Body of pancreas (tissue), 4 donors: Measurements from ENCODE around the gene NSA2. TPM values are rescaled to one million over a fixed set of nuclear protein-coding genes. Genes with fewer than 3 reads are reported as not detected.
"Not testable (repeated sequence)": the region's sequence is repeated elsewhere in the genome, so short reads cannot be mapped to it uniquely, and the experiment has no call there.

ENCODE experiments used
- ATAC-seq: fragments of 150-250 bp; one replicate; pipeline ENCODE4 v1.9.1; 2016
- DNase-seq, 4 donors: peaks; one replicate each; pipeline ENCODE4 v3.0.0-alpha.2; 2019
- H3K27ac ChIP-seq, 4 donors: fragments of 200-600 bp; sonication (generic); 1 replicate in 3 of 4; 2 replicates in 1 of 4; pipeline versions ENCODE4 v1.5.1 to v1.6.1; 2016 to 2019; ENCODE audit warnings: mild to moderate bottlenecking in 1 of 4, mixed read lengths in 1 of 4, moderate library complexity in 1 of 4
- H3K27me3 ChIP-seq, 2 donors: fragments of 200-600 bp; sonication (generic); one replicate each; pipeline ENCODE4 v1.6.0; 2016; ENCODE audit warnings: mild to moderate bottlenecking in 1 of 2
- H3K36me3 ChIP-seq, 2 donors: fragments of 200-600 bp; sonication (generic); replicated peaks in 1 of 2; 2 replicates each; pipeline ENCODE4 v1.5.1; 2016; ENCODE audit warnings: low read depth in 2 of 2; ENCODE audit not compliant: insufficient read depth in 1 of 2
- H3K4me1 ChIP-seq: fragments of 200-600 bp; sonication (generic); one replicate; pipeline ENCODE4 v1.6.0; 2016
- H3K4me3 ChIP-seq, 2 donors: fragments of 200-600 bp; sonication (generic); 1 replicate in 1 of 2; 2 replicates in 1 of 2; pipeline ENCODE4 v1.5.1; 2016 to 2019
- H3K9me3 ChIP-seq, 3 donors: fragments of 200-600 bp; sonication (generic); 1 replicate in 2 of 3; 2 replicates in 1 of 3; pipeline ENCODE4 v1.5.1; 2016
- POLR2A ChIP-seq, 3 donors: fragments of 450-650 bp; IDR thresholded peaks; one replicate each; pipeline ENCODE4 v1.6.1; 2016; ENCODE audit warnings: antibody characterized with exemption in 3 of 3, mild to moderate bottlenecking in 2 of 3
- WGBS, 2 donors: methylation state at CpG; one replicate each; pipeline ENCODE4 v1.1.5; 2017; 5-methylcytosine and 5-hydroxymethylcytosine counted together
- intact Hi-C: fragments of 100-400 bp; cut with DNase I; formaldehyde crosslinking; loops from one replicate; pipeline ENCODE4 v1.15.1; 2023
- total RNA-seq, 2 donors: library from RNA; depleted of rRNA; stranded (reverse); fragments of >200 nt; gene quantifications; one replicate each; pipeline ENCODE4 v1.1.0, GENCODE V29; 2016
- TF ChIP-seq, protein P1 (sequence below), 7 experiments: fragments of 450-650 bp in 4 of 7; fragments of 200-600 bp in 3 of 7; sonication (generic) in 3 of 7; IDR thresholded peaks; one replicate each; pipeline ENCODE4 v1.5.1; 2016 to 2019; ENCODE audit warnings: antibody characterized with exemption in 7 of 7

Gene NSA2
- total RNA-seq, 2 donors from 2014 or later, result 74.2 to 83.0 TPM

DNA sequence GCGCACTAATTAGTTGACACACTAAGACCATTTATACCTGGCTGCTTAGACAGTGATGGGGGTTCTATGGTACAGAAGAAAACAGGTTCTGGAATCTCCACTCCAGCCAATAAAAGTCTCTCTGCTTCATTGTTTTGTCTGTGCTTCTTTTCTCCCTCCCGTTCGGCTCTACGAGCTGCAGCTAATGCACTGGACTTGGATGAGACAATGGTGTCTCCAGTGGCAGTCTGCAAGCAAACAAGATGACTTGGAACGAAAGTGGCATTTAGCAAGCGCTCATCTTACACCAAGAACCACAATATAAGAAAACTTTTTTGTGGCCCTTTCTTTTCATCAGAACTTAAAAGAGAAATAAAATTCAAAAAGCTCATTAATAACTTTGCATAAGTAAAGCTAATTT is 30.3 kb upstream of the NSA2 start:
- no peak for ATAC-seq
- Histone ChIP-seq H3K9me3 (no peaks in the 10 kb centered on the region), H3K27me3 (no peaks in the 10 kb centered on the region), H3K4me3 (no peak overlapping the region), H3K27ac (no peak overlapping the region), H3K4me1 (no peaks in the 10 kb centered on the region), H3K36me3 (peaks cover 0 to 11% of the 10 kb centered on the region in 2 donors)
- no peak for TF ChIP-seq POLR2A (IDR thresholded peaks at IDR 0.05)
- TF ChIP-seq, protein P1, sequence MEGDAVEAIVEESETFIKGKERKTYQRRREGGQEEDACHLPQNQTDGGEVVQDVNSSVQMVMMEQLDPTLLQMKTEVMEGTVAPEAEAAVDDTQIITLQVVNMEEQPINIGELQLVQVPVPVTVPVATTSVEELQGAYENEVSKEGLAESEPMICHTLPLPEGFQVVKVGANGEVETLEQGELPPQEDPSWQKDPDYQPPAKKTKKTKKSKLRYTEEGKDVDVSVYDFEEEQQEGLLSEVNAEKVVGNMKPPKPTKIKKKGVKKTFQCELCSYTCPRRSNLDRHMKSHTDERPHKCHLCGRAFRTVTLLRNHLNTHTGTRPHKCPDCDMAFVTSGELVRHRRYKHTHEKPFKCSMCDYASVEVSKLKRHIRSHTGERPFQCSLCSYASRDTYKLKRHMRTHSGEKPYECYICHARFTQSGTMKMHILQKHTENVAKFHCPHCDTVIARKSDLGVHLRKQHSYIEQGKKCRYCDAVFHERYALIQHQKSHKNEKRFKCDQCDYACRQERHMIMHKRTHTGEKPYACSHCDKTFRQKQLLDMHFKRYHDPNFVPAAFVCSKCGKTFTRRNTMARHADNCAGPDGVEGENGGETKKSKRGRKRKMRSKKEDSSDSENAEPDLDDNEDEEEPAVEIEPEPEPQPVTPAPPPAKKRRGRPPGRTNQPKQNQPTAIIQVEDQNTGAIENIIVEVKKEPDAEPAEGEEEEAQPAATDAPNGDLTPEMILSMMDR (IDR thresholded peaks at IDR 0.05), result no peak
- intact Hi-C loops, result no loop called here
- 83 to 93% methylated on average over 6 of the region's 6 CpGs for WGBS, 2 donors
- no peak for DNase-seq

DNA sequence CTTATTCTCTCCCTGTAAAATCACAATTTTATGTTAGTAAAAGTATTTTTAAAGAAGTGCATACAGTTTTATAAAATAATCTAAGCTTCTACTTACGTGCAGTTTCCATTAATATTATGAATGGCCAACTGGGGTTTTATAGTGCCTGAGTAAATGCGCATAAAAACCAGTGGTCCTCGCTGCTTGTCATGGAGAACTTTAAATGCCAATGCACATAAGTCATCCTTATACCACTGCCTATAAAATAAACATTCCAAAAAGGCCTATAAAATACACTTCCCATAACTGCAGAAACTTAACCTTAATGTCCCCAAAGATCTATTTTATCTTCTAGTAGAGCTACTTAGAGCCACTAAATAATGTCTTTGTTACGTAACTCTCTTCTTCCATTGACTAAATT is 28.6 kb upstream of the NSA2 start:
- Histone ChIP-seq H3K9me3 (no peaks in the 10 kb centered on the region), H3K27me3 (no peaks in the 10 kb centered on the region), H3K4me1 (no peaks in the 10 kb centered on the region), H3K4me3 (no peak overlapping the region), H3K36me3 (peaks cover 0 to 9% of the 10 kb centered on the region in 2 donors), H3K27ac (no peak overlapping the region)
- DNase-seq, result no peak
- intact Hi-C loops, result no loop called here
- TF ChIP-seq, protein P1 (IDR thresholded peaks at IDR 0.05), result no peak
- TF ChIP-seq POLR2A (IDR thresholded peaks at IDR 0.05), result no peak
- ATAC-seq, result no peak
- 95% methylated on average over 4 of the region's 4 CpGs for WGBS, 2 donors

DNA sequence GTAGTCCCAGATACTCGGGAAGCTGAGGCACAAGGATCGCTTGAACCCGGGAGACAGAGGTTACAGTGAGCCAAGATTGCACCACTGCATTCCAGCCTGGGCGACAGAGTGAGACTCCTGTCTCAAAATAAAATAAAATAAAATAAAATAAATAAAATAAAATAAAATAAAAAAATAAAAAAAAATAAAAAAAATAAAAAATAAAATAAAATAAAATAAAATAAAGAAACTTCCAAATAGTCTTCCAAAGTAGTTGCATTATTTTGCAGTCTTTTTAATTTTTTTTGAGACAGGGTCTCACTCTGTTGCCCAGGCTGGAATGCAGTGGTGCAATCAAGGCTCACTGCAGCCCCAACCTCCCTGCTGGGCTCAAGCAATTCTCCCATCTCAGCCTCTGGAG is 18.3 kb upstream of the NSA2 start:
- peaks cover 6 to 22% of the 10 kb centered on the region in 2 donors for H3K36me3 ChIP-seq
- 89 to 99% methylated on average over 4 of the region's 4 CpGs for WGBS, 2 donors
- intact Hi-C loops, result not testable (repeated sequence)

DNA sequence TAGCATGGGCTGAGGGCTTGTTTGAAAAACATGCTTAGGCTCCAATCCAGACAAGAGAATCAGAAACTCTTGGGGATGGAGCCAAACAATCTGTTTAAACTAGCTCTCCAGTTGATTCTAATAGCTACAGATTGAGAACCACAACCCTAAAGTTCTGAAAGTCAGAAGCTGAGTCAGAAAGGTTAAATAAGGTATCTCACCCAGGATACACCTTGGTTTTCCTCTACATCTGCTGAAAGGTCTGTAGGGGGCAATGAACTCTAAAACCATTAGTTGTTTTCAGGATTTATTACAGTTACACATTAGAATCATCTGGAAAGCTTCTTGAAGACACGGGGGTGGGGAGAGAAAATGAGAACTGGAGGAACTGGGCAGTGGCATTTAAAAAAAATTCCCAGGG is 5.8 kb upstream of the NSA2 start:
- Histone ChIP-seq H3K27me3 (no peaks in the 10 kb centered on the region), H3K4me1 (peaks cover 15% of the 10 kb centered on the region), H3K27ac (no peak overlapping the region), H3K4me3 (no peak overlapping the region), H3K9me3 (no peaks in the 10 kb centered on the region), H3K36me3 (peaks cover 0 to 12% of the 10 kb centered on the region in 2 donors)
- DNase-seq (no peak), ATAC-seq (no peak)
- no peak for TF ChIP-seq POLR2A (IDR thresholded peaks at IDR 0.05)
- TF ChIP-seq, protein P1 (IDR thresholded peaks at IDR 0.05), result no peak
- 71 to 92% methylated on average over 1 of the region's 1 CpG for WGBS, 2 donors
- intact Hi-C loops, result no loop called here

More for the DNA sequence above, 18.3 kb upstream of the NSA2 start:
- H3K4me1 ChIP-seq, H3K4me3 ChIP-seq, DNase-seq, H3K27ac ChIP-seq, H3K27me3 ChIP-seq, H3K9me3 ChIP-seq, ATAC-seq: not testable (repeated sequence)

DNA sequence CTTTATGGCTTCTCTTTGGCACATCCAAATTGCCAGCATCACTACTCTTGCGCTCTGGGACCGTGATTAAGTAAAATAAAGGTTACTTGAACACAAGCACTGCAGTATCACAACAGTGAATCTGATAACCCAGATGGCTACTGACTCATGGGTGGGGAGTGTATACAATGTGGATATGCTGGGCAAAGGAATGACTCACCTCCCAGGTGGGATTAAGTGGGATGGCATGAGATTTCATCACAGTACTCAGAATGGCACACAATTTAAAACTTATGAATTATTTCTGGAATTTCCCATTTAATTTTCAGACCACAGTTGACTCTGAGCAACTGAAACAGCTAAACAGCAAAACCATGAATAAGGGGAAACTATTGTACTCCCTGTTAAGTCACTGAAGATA is 4.5 kb upstream of the NSA2 start:
- H3K9me3 ChIP-seq, result no peaks in the 10 kb centered on the region
- H3K4me1 ChIP-seq, result peaks cover 17% of the 10 kb centered on the region
- ATAC-seq (no peak), DNase-seq (no peak)
- H3K27me3 ChIP-seq, result no peaks in the 10 kb centered on the region
- intact Hi-C loops, result no loop called here
- no peak overlapping the region for H3K27ac ChIP-seq
- TF ChIP-seq POLR2A (IDR thresholded peaks at IDR 0.05), result no peak
- TF ChIP-seq, protein P1 (IDR thresholded peaks at IDR 0.05), result no peak
- WGBS, 2 donors, result 85 to 91% methylated on average over 2 of the region's 2 CpGs
- H3K36me3 ChIP-seq, result peaks cover 0 to 6% of the 10 kb centered on the region in 2 donors
- H3K4me3 ChIP-seq, result no peak overlapping the region
